VCaP (cell line): ENCODE results near the gene SH3BGR.

Experiments used
- H3K27ac ChIP-seq: fragments of 450-650 bp; 2 replicates; pipeline ENCODE4 v1.5.1; 2017
- CTCF ChIP-seq: fragments of 450-650 bp; conservative IDR thresholded peaks from 2 replicates; pipeline ENCODE4 v1.5.1; 2017; ENCODE audit warnings: mild to moderate bottlenecking, moderate library complexity

Gene SH3BGR

GRCh38 chr21:39463308-39463707, 11.5 kb downstream of the SH3BGR start:
- TF ChIP-seq CTCF, result no peak
- no peak overlapping the region for H3K27ac ChIP-seq

GRCh38 chr21:39466584-39466983, 14.8 kb downstream of the SH3BGR start:
- TF ChIP-seq CTCF, result no peak
- no peak overlapping the region for H3K27ac ChIP-seq

GRCh38 chr21:39467746-39468145, 16.0 kb downstream of the SH3BGR start:
- H3K27ac ChIP-seq, result no peak overlapping the region
- no peak for TF ChIP-seq CTCF

GRCh38 chr21:39468559-39468958, 16.8 kb downstream of the SH3BGR start:
- TF ChIP-seq CTCF, result no peak
- H3K27ac ChIP-seq, result no peak overlapping the region

- H3K27ac ChIP-seq, result no peak overlapping the region
- no peak for TF ChIP-seq CTCF
Observed at GRCh38 chr21:39471598-39471997, 19.8 kb downstream of the SH3BGR start.

GRCh38 chr21:39472786-39473185, 21.0 kb downstream of the SH3BGR start:
- no peak for TF ChIP-seq CTCF
- H3K27ac ChIP-seq, result no peak overlapping the region

GRCh38 chr21:39474611-39475010, 22.8 kb downstream of the SH3BGR start:
- TF ChIP-seq CTCF, result no peak
- no peak overlapping the region for H3K27ac ChIP-seq
